Body of pancreas (tissue), 4 donors: ENCODE measurements around the gene TBRG4.

Experiments used
- POLR2A ChIP-seq, 3 donors: fragments of 450-650 bp; IDR thresholded peaks; one replicate each; pipeline ENCODE4 v1.6.1; 2016; ENCODE audit warnings: antibody characterized with exemption in 3 of 3, mild to moderate bottlenecking in 2 of 3
- TF ChIP-seq, protein P1 (sequence below), 7 experiments: fragments of 450-650 bp in 4 of 7; fragments of 200-600 bp in 3 of 7; sonication (generic) in 3 of 7; IDR thresholded peaks; one replicate each; pipeline ENCODE4 v1.5.1; 2016 to 2019; ENCODE audit warnings: antibody characterized with exemption in 7 of 7

GRCh38 chr7:45082831-45083331 is 28.6 kb downstream of the TBRG4 start:
- TF ChIP-seq, protein P1, sequence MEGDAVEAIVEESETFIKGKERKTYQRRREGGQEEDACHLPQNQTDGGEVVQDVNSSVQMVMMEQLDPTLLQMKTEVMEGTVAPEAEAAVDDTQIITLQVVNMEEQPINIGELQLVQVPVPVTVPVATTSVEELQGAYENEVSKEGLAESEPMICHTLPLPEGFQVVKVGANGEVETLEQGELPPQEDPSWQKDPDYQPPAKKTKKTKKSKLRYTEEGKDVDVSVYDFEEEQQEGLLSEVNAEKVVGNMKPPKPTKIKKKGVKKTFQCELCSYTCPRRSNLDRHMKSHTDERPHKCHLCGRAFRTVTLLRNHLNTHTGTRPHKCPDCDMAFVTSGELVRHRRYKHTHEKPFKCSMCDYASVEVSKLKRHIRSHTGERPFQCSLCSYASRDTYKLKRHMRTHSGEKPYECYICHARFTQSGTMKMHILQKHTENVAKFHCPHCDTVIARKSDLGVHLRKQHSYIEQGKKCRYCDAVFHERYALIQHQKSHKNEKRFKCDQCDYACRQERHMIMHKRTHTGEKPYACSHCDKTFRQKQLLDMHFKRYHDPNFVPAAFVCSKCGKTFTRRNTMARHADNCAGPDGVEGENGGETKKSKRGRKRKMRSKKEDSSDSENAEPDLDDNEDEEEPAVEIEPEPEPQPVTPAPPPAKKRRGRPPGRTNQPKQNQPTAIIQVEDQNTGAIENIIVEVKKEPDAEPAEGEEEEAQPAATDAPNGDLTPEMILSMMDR (IDR thresholded peaks at IDR 0.05), result no peak
- no peak for TF ChIP-seq POLR2A (IDR thresholded peaks at IDR 0.05)
